NK-92 treated with Interleukin-12 subunit alpha and Interleukin-12 subunit beta, amount 100 ng/mL, for 24 hours (cell line): ENCODE measurements around the gene KLHL22.
"Not testable (repeated sequence)": the region's sequence is repeated elsewhere in the genome, so short reads cannot be mapped to it uniquely, and the experiment has no call there.

ENCODE experiments used
- DNase-seq: peaks from one replicate; lab custom pipeline; 2025; lab: John Stamatoyannopoulos, UW

The KLHL22 gene

DNA sequence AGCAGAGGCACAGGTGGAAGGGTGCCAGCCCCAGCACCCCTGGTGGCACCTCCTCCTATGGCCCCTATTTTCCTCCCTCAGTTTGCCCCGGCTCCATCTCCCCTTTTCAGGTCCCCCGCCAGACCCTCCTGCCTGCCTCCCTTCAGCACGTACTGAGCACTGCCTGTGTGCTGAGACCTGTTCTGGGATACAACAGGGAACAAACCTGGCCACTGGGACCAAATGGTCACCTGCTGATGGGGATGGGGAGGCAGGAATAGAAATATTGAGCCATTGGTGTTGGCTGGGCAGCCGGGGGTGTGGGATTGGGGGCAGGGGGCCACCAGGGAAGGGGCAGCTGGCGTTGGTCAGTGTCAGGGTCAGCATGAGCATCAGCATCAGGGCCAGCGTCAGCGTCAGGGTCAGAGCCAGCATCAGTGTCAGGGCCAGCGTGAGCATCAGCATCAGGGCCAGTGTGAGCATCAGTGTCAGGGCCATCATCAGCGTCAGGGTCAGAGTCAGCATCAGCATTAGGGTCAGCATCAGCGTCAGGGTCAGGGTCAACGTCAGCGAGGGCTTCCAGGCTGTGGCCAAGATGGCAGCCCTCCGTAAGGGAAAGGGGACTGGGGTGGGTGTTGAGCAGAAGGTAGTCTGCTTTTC is 94.1 kb downstream of the KLHL22 start:
- no peak for DNase-seq

DNA sequence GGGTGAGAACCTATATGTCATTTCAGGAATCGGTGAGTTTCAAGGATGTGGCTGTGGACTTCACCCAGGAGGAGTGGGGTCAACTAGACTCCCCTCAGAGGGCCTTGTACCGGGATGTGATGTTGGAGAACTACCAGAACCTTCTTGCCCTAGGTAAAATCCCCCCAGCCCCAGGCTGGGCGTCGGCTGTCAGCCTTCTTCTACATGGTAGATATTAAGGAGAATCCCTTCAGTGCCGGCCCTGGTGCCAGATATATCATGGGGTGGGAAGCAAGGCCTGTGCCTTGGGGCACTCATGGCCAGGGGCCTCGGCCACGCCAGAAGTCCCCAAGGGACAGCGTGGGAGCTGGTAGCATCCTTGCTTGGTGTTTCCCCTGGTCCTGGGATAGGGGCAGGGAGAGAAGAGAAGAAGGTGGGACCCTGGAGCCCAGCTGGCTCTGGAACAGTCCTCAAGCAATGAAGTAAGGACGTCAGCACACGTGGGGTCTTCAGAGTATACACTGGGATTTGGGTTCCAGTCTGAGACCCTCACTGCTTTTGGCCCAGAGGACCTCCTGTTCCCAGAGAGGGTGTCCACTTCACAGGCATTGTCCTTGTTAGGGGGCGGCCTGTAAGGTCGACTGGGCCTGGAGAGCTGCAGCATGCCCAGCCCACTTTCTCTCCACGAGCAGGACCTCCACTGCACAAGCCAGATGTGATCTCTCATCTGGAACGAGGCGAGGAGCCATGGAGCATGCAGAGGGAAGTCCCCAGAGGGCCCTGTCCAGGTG is 94.8 kb downstream of the KLHL22 start:
- DNase-seq: no peak

DNA sequence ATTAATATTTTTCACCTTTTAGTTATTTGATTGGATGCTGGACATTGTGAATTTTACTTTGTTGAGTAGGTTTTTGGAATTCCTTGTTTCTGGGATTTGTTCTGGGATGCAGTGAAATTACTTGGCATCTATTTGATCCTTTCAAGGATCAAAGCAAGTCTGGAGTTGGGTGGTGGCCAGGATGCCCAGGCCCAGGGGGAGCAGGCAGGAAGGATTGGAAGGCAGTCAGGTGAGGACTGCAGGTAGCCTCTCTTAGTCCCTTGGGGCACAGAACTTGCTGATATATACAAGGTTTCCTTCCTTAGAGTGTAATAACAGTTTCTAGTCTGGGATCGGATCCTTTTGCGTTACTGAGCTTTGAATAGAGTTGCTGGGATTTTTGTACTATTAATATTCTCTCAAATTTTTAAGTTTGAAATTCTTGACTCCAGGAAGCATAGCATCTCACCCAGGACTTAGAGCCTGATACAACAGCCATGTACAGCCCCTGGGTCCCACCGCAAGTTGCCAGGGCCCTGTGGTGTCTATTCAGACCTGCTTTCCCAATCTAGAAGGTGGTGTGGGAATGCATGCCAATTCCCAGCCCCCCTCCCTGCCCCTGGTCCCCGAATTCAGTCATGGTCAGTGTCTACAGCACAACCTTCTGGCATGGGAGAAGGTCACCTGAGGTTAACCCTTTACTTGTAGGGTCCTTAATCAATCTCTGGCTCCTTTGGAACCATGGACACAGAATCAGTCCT is 95.6 kb downstream of the KLHL22 start:
- no peak for DNase-seq

DNA sequence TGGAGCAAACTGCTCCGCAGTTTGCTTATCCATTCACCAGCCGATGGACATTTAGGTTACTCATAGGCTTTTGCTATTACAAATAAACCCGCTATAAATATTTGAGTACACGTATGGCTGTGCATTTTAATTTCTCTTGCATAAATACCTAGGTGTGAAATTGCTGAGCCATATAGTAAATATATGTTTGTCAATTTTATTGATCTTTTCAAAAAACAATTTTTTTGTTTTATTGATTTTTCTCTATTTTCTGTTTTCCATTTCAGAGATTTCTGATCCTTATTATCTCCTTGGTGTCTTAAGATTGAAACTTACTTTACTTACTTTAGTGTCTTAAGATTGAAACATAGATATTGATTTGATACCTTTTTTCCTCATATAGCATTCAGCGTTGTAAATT is 97.2 kb downstream of the KLHL22 start:
- DNase-seq: no peak

DNA sequence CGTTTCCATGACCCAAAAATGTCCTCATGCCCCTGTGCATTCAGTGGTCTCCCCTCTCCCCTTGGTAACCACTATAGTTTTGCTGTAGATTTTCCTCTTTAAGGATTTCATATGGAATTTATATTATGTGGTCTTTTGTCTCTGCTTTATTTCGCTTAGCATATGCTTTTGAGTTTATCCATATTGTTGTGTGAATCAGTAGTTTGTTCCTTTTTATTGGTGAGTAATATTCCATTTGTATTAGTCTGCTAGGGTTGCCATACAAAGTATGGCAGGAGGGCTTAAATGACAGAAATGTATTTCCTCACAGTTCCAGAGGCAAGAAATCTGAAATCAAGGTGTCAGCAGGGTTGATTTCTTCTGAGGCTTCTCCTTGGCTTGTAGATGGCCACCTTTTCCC is 98.1 kb downstream of the KLHL22 start:
- DNase-seq: no peak

DNA sequence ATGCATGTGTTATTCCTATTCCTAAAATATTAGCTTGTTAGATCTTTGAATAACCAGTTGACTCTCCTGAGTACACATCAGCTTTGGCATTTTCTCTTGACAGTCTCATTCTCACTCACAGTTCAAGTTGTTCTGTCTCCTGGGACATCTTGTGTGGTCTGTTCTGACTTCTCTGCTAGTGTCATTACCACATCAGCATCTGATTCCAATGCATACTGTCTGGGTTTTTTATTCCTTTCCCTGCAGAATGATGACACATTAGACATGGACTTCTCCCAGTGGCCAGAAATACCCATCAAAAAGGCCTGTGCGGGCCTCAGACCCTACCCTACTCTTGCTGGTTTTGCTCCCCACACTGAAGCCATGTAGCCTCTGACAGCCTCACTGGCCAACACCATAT is 99.0 kb downstream of the KLHL22 start:
- no peak for DNase-seq

DNA sequence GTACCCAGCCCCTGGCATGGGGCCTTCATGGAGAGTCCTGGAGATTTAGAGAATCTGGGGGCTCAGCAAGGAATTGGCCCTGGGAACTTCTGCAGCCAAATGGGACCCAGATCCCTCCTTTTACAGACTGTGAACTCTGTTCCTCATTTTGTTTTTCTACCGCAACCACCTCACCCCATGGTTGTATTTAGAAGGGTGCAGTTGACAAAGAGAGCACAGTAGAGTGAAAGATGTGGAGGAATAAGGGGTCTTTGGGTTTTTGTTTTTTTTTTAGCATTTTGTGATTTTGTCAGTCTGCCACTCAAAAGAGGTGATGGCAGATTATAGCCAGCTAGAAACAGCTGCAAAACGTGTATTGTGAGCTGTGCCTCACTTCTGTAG is 99.7 kb downstream of the KLHL22 start:
- DNase-seq: no peak

DNA sequence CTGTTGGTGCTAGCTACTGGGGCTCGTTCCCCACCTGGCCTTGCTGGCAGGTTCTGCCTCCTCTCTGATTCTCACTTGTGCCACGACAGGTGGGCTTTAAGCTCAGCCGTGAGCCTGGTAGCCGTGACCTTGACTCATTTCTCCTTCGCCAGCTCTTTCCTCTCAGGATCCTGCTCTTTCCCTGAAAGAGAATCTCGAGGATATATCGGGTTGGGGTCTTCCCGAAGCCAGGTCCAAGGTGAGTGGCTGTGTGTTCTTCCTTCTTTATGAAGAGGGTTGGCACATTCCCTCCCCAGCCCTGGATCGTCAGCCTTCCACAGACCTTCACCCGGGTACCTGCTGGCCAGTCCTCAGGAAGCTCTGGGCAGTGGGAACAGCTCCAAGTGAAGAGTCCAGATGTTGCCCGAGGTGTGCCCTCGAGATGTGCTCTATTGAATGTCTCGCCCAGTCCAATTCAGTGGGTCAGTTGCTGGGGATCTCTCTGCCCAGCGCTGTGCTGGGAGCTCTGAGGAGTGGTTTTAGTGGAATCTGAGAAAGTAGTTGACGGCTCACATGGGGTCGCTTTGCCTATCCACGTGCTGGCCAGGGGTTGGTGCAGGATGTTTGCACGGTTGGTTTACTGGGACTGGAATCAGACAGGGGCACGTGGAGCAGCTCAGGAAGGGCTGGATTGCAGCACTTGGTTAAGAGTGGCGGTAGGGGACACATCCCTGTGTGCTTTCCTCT is 100.3 kb downstream of the KLHL22 start:
- no peak for DNase-seq

DNA sequence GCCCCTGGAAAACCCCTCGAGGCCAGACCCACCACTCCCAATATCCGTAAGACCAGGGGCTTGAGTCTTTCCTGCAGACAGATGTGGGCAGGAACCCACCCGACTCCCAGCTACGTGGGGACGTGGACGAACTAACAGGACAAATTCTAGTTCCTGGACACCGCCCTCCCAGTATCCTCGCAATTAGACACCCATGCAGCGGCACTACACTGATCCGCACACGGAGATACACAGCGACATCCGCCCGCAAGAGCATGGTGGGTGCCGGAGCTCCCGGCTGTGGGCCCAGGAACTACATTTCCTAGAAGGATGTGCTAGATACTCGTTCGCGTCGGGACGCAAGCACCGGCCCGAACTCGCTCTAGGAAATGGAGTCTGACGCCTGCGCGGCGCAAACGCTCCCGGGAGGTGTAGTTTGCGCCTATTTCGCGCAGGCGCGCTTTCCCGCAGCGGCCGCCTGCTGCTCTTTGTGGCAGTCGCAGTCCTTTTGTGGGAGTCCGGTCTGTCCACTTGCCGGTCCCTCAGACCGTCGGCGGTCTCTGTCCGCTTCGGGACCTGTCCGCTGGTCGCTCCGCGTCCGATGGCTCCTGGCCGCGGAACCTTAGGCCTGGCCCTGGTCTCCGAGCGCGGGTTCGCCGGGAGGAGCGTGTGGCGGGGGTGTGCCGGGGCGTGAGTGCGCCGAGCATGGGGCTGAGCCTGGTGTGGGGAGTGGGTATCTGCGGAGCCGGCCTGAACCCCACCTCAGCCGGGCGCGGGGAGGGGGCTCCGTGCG is 101.7 kb downstream of the KLHL22 start, which contains the start of gene ZNF74:
ZNF74 (plus strand) TSS at position 447 of the 772 bp plus-strand sequence. CDS start 478 bp downstream, outside the sequence.
- peak; percentile 56 for DNase-seq

DNA sequence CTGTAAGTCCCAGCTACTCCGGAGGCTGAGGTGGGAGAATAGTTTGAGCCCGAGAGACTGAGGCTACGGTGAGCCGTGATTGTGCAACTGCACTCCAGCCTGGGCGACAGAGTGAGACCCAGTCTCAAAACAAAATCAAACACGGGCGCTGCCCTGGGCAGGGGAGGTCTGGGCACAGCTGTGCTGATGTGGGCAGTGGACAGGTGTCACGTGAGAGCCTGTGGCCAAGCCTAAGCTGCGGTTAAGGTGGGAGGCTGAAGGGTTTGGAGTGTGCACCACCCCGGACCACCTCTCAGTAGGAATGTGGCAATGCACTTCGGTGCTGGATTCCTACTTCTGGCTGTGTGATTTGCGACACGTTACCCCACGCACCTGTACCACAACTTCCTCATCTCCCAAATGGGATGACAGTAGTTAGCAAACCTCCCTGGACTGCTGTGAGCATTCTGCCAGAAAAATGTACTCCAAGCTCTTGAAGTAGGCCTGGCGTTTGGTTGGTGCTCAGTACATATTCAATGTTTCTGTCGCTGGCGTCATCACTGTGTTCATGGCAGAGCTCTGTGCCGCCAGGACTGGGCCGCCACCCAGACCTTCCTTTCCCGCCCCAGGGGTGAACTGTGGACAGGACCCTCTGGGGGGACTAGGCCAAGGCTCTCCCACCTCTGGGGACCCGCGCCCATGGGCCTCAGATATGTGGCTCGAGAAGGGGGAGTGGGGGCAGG is 102.5 kb downstream of the KLHL22 start:
- no peak for DNase-seq

DNA sequence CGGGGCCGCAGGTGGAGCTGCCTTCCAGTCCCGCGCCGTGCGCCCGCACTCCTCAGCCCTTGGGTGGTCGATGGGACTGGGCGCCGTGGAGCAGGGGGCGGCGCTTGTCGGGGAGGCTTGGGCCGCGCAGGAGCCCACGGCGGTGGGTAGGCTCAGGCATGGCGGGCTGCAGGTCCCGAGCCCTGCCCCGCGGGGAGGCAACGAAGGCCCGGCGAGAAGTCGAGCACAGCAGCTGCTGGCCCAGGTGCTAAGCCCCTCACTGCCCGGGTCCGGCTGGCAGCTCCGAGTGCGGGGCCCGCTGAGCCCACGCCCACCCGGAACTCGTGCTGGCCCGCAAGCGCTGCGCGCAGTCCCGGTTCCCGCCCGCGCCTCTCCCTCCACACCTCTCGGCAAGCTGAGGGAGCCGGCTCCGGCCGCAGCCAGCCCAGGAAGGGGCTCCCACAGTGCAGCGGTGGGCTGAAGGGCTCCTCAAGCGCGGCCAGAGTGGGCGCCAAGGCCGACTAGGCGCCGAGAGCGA is 103.2 kb downstream of the KLHL22 start:
- DNase-seq: not testable (repeated sequence)
